HEK293 (cell line): ENCODE measurements around the gene RBM42.
"Not testable (repeated sequence)": the region's sequence is repeated elsewhere in the genome, so short reads cannot be mapped to it uniquely, and the experiment has no call there.

ENCODE experiments used
- CTCF ChIA-PET: fragments of 350-600 bp; formaldehyde crosslinking; extraction: SDS; loops from one replicate; lab custom pipeline; 2021; ENCODE audit warnings: antibody characterized with exemption; lab: Yijun Ruan, JAX
- POLR2A ChIA-PET: fragments of 300-600 bp; formaldehyde crosslinking; extraction: SDS; loops from one replicate; lab custom pipeline; 2020; ENCODE audit warnings: antibody characterized with exemption, inconsistent platforms; lab: Yijun Ruan, JAX
- H3K27ac ChIP-seq: fragments of 200-500 bp; sonication (Bioruptor generic); 2 replicates; pipeline ENCODE4 v1.5.1; 2014; ENCODE audit warnings: low read depth, low read length, control low read depth, inconsistent platforms; ENCODE audit errors: extremely low read depth
- H3K36me3 ChIP-seq, 2 experiments: fragments of 200-500 bp in 1 of 2; sonication (Bioruptor generic) in 1 of 2; 1 replicate in 1 of 2; 2 replicates in 1 of 2; pipeline ENCODE4 v1.5.1; 2014 to 2017; ENCODE audit warnings: inconsistent platforms in 2 of 2, low read length in 2 of 2; ENCODE audit not compliant: control insufficient read depth in 2 of 2, insufficient read depth in 1 of 2
- H3K4me1 ChIP-seq: fragments of 200-500 bp; sonication (Bioruptor generic); 2 replicates; pipeline ENCODE4 v1.5.1; 2014; ENCODE audit warnings: mild to moderate bottlenecking, low read length, inconsistent platforms; ENCODE audit not compliant: control insufficient read depth, insufficient read depth
- H3K4me3 ChIP-seq: 2 replicates; pipeline ENCODE4 v1.5.1; 2011; ENCODE audit warnings: low read depth, mild to moderate bottlenecking, control low read depth, low read length, moderate library complexity
- H3K9me3 ChIP-seq: fragments of 200-500 bp; sonication (Bioruptor generic); 2 replicates; pipeline ENCODE4 v1.5.1; 2014; ENCODE audit warnings: low read depth, low read length, inconsistent platforms; ENCODE audit not compliant: control insufficient read depth, insufficient read depth
- GFI1B ChIP-seq: fragments of 450-650 bp; formaldehyde crosslinking; IDR thresholded peaks from 2 replicates; pipeline ENCODE4 v1.5.1; 2016; ENCODE audit warnings: missing biosample characterization, missing genetic modification characterization
- KLF10 ChIP-seq: fragments of 450-650 bp; IDR thresholded peaks from 2 replicates; pipeline ENCODE4 v1.5.1; 2018; ENCODE audit warnings: missing biosample characterization, mild to moderate bottlenecking, missing genetic modification characterization
- OSR2 ChIP-seq: fragments of 450-650 bp; formaldehyde crosslinking; IDR thresholded peaks from 2 replicates; pipeline ENCODE4 v1.5.1; 2016; ENCODE audit warnings: missing biosample characterization, missing genetic modification characterization
- PRDM1 ChIP-seq: fragments of 450-650 bp; formaldehyde crosslinking; IDR thresholded peaks from 2 replicates; pipeline ENCODE4; 2016; ENCODE audit warnings: missing biosample characterization, missing genetic modification characterization
- RBAK ChIP-seq: fragments of 450-650 bp; formaldehyde crosslinking; IDR thresholded peaks from 2 replicates; pipeline ENCODE4 v1.5.1; 2016; ENCODE audit warnings: missing biosample characterization, missing genetic modification characterization
- SCRT2 ChIP-seq: fragments of 450-650 bp; formaldehyde crosslinking; IDR thresholded peaks from 2 replicates; pipeline ENCODE4 v1.5.1; 2016; ENCODE audit warnings: missing biosample characterization, missing genetic modification characterization
- ZBTB17 ChIP-seq: fragments of 450-650 bp; formaldehyde crosslinking; IDR thresholded peaks from 2 replicates; pipeline ENCODE4 v1.5.1; 2016; ENCODE audit warnings: missing biosample characterization, missing genetic modification characterization
- ZEB2 ChIP-seq: fragments of 450-650 bp; formaldehyde crosslinking; IDR thresholded peaks from 2 replicates; pipeline ENCODE4 v1.5.1; 2016; ENCODE audit warnings: missing biosample characterization, missing genetic modification characterization
- ZFP41 ChIP-seq: fragments of 450-650 bp; formaldehyde crosslinking; IDR thresholded peaks from 2 replicates; pipeline ENCODE4 v1.5.1; 2016; ENCODE audit warnings: missing biosample characterization, missing genetic modification characterization, borderline replicate concordance
- ZNF121 ChIP-seq: fragments of 450-650 bp; formaldehyde crosslinking; IDR thresholded peaks from 2 replicates; pipeline ENCODE4 v1.5.1; 2016; ENCODE audit warnings: missing biosample characterization, missing genetic modification characterization
- ZNF19 ChIP-seq: fragments of 450-650 bp; formaldehyde crosslinking; IDR thresholded peaks from 2 replicates; pipeline ENCODE4; 2016; ENCODE audit warnings: missing biosample characterization, missing genetic modification characterization, low read depth
- ZNF2 ChIP-seq: fragments of 450-650 bp; formaldehyde crosslinking; IDR thresholded peaks from 2 replicates; pipeline ENCODE4 v1.5.1; 2016; ENCODE audit warnings: missing biosample characterization, missing genetic modification characterization
- ZNF366 ChIP-seq: fragments of 450-650 bp; formaldehyde crosslinking; conservative IDR thresholded peaks from 2 replicates; pipeline ENCODE4 v1.5.1; 2016; ENCODE audit warnings: missing biosample characterization, missing genetic modification characterization
- ZNF555 ChIP-seq: fragments of 450-650 bp; formaldehyde crosslinking; conservative IDR thresholded peaks from 2 replicates; pipeline ENCODE4 v1.5.1; 2017; ENCODE audit warnings: missing biosample characterization, mild to moderate bottlenecking, missing genetic modification characterization, inconsistent platforms
- ZNF626 ChIP-seq: fragments of 450-650 bp; sonication (Bioruptor Pico); formaldehyde crosslinking; IDR thresholded peaks from 2 replicates; pipeline ENCODE4 v1.5.1; 2018; ENCODE audit warnings: missing biosample characterization, missing genetic modification characterization, inconsistent platforms
- ZNF777 ChIP-seq: fragments of 450-650 bp; formaldehyde crosslinking; IDR thresholded peaks from 2 replicates; pipeline ENCODE4 v1.5.1; 2017; ENCODE audit warnings: missing biosample characterization, missing genetic modification characterization, borderline replicate concordance
- TF ChIP-seq, protein P1 (sequence below): fragments of 450-650 bp; formaldehyde crosslinking; IDR thresholded peaks from 2 replicates; pipeline ENCODE4 v1.5.1; 2016; ENCODE audit warnings: missing biosample characterization, missing genetic modification characterization
- TF ChIP-seq, protein P2 (sequence below): fragments of 450-650 bp; IDR thresholded peaks from 2 replicates; pipeline ENCODE4 v1.5.1; 2018; ENCODE audit warnings: missing biosample characterization, mild to moderate bottlenecking, missing genetic modification characterization
- TF ChIP-seq, protein P3 (sequence below): fragments of 450-650 bp; formaldehyde crosslinking; IDR thresholded peaks from 2 replicates; pipeline ENCODE4 v1.5.1; 2017; ENCODE audit warnings: missing biosample characterization, missing genetic modification characterization
- TF ChIP-seq, protein P4 (sequence below): fragments of 450-650 bp; formaldehyde crosslinking; IDR thresholded peaks from 2 replicates; pipeline ENCODE4 v1.5.1; 2016; ENCODE audit warnings: missing biosample characterization, missing genetic modification characterization

RBM42 gene

DNA sequence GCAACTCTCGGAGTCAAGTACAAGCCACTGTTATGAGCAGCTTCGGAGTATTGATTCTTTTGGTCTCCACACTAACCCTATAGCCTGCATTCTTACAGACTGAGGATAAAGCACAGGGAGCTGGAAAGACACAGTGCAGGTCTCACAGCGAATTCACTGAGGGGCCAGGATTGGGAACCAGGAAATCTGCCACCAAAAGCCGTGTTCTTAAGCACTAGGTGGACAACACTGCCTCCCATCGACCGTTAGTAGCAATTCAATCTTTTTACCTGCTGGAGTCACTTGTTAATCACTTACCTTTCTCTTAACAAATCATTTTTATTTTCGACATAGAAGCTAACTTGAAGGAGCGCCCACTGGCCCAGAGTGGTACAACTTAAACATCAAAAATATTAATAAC lies 36.6 kb upstream of the RBM42 start (continued):
- TF ChIP-seq, protein P1, sequence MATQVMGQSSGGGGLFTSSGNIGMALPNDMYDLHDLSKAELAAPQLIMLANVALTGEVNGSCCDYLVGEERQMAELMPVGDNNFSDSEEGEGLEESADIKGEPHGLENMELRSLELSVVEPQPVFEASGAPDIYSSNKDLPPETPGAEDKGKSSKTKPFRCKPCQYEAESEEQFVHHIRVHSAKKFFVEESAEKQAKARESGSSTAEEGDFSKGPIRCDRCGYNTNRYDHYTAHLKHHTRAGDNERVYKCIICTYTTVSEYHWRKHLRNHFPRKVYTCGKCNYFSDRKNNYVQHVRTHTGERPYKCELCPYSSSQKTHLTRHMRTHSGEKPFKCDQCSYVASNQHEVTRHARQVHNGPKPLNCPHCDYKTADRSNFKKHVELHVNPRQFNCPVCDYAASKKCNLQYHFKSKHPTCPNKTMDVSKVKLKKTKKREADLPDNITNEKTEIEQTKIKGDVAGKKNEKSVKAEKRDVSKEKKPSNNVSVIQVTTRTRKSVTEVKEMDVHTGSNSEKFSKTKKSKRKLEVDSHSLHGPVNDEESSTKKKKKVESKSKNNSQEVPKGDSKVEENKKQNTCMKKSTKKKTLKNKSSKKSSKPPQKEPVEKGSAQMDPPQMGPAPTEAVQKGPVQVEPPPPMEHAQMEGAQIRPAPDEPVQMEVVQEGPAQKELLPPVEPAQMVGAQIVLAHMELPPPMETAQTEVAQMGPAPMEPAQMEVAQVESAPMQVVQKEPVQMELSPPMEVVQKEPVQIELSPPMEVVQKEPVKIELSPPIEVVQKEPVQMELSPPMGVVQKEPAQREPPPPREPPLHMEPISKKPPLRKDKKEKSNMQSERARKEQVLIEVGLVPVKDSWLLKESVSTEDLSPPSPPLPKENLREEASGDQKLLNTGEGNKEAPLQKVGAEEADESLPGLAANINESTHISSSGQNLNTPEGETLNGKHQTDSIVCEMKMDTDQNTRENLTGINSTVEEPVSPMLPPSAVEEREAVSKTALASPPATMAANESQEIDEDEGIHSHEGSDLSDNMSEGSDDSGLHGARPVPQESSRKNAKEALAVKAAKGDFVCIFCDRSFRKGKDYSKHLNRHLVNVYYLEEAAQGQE (tag by site-specific recombination), result no peak
- no peak for TF ChIP-seq ZNF555
- TF ChIP-seq, protein P2, sequence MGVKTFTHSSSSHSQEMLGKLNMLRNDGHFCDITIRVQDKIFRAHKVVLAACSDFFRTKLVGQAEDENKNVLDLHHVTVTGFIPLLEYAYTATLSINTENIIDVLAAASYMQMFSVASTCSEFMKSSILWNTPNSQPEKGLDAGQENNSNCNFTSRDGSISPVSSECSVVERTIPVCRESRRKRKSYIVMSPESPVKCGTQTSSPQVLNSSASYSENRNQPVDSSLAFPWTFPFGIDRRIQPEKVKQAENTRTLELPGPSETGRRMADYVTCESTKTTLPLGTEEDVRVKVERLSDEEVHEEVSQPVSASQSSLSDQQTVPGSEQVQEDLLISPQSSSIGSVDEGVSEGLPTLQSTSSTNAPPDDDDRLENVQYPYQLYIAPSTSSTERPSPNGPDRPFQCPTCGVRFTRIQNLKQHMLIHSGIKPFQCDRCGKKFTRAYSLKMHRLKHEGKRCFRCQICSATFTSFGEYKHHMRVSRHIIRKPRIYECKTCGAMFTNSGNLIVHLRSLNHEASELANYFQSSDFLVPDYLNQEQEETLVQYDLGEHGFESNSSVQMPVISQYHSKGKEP (tag by site-specific recombination), result no peak
- TF ChIP-seq ZNF2 (tag by site-specific recombination), result 0 out of 2 replicates have a peak, but pooled peaks have one; percentile 29
- peak; percentile 39; the same call in 1 of the 2 replicates for TF ChIP-seq SCRT2 (tag by site-specific recombination)
- no peak for TF ChIP-seq ZNF626 (tag by site-specific recombination)
- no peak for TF ChIP-seq ZBTB17 (tag by site-specific recombination)
- TF ChIP-seq ZNF366 (tag by site-specific recombination), result no peak
- TF ChIP-seq ZFP41 (tag by site-specific recombination), result no peak
- no peak for TF ChIP-seq OSR2 (tag by site-specific recombination)
- TF ChIP-seq RBAK (tag by site-specific recombination), result no peak
- TF ChIP-seq, protein P3, sequence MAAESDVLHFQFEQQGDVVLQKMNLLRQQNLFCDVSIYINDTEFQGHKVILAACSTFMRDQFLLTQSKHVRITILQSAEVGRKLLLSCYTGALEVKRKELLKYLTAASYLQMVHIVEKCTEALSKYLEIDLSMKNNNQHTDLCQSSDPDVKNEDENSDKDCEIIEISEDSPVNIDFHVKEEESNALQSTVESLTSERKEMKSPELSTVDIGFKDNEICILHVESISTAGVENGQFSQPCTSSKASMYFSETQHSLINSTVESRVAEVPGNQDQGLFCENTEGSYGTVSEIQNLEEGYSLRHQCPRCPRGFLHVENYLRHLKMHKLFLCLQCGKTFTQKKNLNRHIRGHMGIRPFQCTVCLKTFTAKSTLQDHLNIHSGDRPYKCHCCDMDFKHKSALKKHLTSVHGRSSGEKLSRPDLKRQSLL (tag by site-specific recombination), result no peak
- TF ChIP-seq KLF10, result no peak
- TF ChIP-seq ZEB2 (tag by site-specific recombination), result 0 out of 2 replicates have a peak, but pooled peaks have one; percentile 19
- no peak for TF ChIP-seq ZNF19
- TF ChIP-seq GFI1B (tag by site-specific recombination), result no peak
- TF ChIP-seq, all 188 proteins: peak for 5

DNA sequence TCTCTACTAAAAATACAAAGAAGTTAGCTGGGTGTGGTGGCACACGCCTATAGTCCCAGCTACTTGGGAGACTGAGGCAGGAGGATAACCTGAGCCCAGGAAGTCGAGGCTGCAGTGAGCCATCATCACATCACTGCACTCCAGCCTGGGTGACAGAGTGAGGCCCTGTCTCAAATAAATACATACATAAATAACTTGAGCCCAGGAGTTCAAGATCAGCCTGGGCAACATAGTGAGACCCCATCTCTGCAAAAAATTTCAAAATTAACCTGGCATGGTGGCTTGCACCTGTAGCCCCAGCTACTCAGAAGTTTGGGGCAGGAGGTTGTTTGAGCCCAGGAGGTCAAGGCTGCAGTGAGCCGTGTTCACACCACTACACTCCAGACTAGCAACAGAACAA lies 33.8 kb upstream of the RBM42 start:
- H3K36me3 ChIP-seq, H3K27ac ChIP-seq, H3K4me1 ChIP-seq, H3K9me3 ChIP-seq, H3K4me3 ChIP-seq, POLR2A ChIA-PET: not testable (repeated sequence)
- peak; percentile 80 for TF ChIP-seq ZNF121 (tag by site-specific recombination)
- CTCF ChIA-PET, result interaction anchor here (0.7 to 1.1 kb wide), 2 partner anchors 24 to 85 kb away, joined by 5 to 6 read pairs; no protein-coding TSS in a partner anchor

DNA sequence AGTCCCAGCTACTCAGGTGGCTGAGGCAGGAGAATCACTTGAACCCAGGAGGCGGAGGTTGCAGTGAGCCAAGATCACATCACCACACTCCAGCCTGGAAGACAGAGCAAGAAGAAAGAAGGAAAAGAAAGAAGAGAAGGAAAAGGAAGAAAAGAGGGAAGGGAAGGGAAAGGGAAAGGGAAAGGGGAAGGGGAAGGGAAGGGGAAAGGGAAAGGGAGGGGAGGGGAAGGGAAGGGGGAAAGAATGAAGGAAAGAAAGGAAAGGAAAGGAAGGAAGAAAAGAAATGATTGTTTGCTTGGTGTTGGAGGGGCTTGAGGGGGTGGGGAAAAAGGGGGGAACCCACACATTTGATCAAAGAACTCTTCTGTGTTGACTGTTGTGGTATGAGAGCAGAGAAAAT lies 32.9 kb upstream of the RBM42 start:
- H3K4me3 ChIP-seq, result no peak overlapping the region
- CTCF ChIA-PET, result interaction anchor here (0.6 to 2.7 kb wide), 3 partner anchors 47 to 287 kb away, joined by 3 to 14 read pairs (median 5); no protein-coding TSS in a partner anchor
- H3K4me1 ChIP-seq, result 0 out of 2 replicates have a peak, but pooled peaks cover 2% of the 10 kb centered on the region
- TF ChIP-seq, protein P4, sequence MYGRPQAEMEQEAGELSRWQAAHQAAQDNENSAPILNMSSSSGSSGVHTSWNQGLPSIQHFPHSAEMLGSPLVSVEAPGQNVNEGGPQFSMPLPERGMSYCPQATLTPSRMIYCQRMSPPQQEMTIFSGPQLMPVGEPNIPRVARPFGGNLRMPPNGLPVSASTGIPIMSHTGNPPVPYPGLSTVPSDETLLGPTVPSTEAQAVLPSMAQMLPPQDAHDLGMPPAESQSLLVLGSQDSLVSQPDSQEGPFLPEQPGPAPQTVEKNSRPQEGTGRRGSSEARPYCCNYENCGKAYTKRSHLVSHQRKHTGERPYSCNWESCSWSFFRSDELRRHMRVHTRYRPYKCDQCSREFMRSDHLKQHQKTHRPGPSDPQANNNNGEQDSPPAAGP (tag by site-specific recombination), result no peak
- 0 out of 2 replicates have a peak, but pooled peaks have one; percentile 10 for TF ChIP-seq ZNF777 (tag by site-specific recombination)
- peak; percentile 99 for TF ChIP-seq PRDM1 (tag by site-specific recombination)
- TF ChIP-seq, all 188 proteins: peak for 2
- Histone ChIP-seq H3K36me3 (no peaks in the 10 kb centered on the region; a peak in 1 of 3 replicates), H3K27ac (no peak overlapping the region), H3K9me3 (no peaks in the 10 kb centered on the region)
- POLR2A ChIA-PET, result no interaction called here
